IPS-NIHi7 (cell line): ENCODE results near the gene KRTAP10-7.
"Not testable (repeated sequence)": the region's sequence is repeated elsewhere in the genome, so short reads cannot be mapped to it uniquely, and the experiment has no call there.

Source experiments
- DNase-seq: peaks from one replicate; pipeline ENCODE4 v3.0.0; 2012; ENCODE audit warnings: mixed read lengths; ENCODE audit errors: extremely low spot score

KRTAP10-7 gene

GRCh38 chr21:44600118-44600978, at the start of gene KRTAP10-7:
Gene KRTAP10-7, plus strand, starts transcription at chr21:44600597. Its CDS starts 25 bp downstream, at chr21:44600622.
- not testable (repeated sequence) for DNase-seq

DNA sequence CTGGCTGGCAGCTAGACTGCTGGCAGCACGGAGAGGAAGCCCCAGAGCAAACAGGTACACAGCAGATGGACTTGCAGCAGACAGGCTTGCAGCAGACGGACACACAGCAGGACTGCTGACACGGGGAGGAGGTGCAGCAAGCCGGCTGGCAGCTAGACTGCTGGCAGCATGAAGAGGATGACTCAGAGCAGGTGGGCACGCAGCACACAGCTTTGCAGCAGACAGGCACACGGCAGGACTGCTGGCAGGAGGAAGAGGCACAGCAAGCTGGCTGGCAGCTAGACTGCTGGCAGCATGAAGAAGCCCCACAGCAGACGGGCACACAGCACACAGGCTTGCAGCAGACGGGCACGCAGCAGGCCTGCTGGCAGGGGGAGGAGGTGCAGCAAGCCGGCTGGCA, 49.6 kb upstream of the KRTAP10-7 start:
- DNase-seq: peak; percentile 1

- peak; percentile 7 for DNase-seq
Measured at GRCh38 chr21:44551340-44551961, 48.9 kb upstream of the KRTAP10-7 start, which contains the start of gene KRTAP10-2. Gene KRTAP10-2, minus strand, starts transcription at chr21:44551505. Its CDS starts 47 bp downstream, at chr21:44551458.

DNA sequence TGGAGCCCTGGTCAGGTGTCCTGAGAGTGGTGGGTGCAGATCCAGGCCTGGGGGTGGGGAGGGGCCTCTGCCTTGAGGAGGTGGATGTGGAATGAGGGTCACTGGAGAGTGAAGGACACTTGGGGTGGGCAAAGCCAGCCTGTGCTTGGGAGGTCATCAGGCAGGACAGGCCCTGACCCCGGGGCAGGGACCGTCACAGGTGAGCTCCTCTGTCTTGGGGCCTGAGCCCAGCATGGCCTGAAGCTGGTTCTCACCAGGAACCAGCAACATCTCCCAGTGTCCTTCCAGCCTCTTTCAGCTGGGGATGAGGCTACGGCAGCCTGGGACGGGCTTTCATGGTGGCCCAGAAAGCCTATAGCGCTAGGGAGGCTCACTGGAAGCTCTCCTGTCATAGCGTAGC, 48.3 kb upstream of the KRTAP10-7 start:
- DNase-seq: peak; percentile 5

DNA sequence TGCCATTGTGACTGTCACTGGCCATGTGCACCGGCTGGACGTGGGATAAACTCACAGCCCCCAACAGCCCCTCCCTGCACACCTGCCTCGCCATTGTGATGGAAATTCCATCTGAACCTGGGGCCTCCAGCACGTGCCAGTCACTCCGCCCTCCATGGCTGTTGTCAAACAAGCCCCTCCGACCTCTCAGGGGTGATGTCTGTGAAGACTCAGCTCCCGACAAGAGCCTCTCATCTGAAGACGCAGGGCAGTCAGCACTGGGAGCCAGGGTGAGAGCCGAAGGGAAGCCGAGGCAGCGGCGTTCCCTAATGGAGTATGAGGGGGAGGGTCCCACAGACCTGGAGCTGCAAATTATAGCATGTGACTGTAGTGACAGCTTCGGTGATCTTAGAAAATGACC, 47.7 kb upstream of the KRTAP10-7 start:
- no peak for DNase-seq

DNA sequence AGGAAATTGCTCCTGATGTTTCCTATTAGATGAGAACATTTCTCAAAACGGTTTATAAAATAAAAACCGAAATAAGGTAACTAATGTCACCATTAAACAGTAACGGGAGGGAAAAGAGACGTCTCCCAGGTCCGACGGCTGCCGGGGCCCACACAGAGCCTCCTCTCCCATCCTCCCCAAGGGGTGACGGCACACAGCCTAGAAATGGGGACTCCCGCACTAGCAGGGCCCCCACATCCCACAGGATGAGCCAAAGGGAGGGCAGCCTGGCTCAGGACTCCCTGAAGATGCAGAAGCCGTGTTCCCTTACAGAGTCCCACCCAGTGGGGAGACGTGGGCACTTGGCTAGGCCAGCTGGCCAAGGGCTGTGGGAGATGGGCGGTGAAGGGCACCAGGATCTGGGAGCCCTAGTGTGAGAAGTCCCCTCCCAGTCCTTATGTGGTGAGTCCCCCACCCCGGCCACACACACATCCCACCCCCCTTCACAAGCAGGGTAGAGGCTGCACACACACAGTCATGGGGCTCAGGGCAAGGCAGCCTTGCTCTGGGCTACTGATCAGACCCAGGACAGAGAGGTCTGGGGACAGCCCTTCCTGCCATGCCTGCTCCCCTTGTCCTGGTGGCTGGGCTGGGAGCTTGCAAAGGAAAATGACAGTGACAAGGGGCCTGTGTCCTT, 45.1 kb upstream of the KRTAP10-7 start:
- no peak for DNase-seq

DNA sequence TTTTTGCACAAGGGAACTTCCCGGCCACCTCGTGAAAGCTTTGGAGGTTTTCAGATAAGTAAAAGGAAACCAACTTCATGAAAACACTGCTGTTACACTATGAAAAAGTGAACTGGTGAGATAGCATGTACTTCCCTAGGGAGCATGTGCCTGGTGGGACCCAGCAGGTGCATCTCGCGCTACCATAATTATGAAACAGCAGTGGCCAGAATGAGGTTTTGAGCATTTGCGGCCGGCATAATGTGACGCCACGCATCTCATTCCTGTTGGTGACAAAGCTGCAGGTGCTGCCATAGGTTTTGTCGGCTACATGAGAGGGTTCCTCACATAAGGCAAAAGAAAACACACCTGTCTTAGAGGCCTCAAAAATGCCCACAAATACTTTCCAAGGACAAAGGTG, 43.5 kb upstream of the KRTAP10-7 start:
- no peak for DNase-seq

DNA sequence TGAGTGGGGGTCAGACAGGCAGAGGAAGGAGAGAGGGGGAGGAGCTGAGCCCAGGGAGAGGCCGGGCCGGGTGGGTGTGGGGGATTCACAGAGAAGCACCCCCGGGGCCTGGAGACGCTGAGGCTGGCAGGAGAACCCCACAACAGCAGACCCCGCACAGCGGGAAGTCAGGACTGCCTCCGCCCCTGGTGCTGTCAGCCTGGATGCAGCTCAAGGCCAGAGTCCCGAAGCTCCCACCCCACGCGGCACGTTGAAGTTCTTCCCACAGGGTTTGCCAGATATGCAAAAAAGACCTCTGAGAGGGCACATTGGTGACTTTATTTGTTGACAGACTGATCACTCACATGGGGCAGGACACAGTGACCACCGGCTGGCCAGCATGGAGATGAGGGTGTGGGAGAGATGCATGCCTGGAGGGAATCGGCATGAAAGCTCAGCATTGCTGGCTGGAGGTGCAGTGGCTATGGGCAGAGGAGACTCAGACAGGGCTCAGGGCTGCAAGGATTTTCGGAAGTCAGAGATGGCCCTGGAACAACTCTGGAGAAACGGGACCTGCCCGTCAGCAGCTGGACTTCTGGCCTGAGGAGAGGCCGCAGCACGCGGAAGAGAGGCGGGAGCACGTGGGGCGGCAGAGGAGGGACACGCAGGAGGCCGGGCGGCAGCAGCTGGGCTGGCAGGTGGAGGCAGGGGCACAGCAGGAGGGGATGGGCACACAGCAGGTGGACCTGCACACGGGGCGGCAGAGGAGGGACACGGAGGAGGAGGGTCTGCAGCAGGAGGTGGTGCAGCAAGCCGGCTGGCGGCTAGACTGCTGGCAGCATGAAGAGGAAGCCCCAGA, 42.7 kb upstream of the KRTAP10-7 start:
- no peak for DNase-seq

DNA sequence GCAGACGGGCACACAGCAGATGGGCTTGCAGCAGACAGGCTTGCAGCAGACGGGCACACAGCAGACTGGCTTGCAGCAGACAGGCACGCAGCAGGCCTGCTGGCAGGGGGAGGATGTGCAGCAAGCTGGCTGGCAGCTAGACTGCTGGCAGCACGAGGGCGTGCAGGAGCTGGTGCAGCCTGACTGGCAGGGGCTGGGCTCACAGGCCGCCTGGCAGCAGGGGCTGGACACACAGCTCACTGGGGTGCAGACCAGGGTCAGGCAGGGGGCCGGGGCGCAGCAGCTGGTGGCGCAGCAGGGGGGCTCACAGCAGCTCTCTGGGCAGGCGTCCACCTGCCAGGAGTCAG, 42.1 kb upstream of the KRTAP10-7 start:
- DNase-seq: not testable (repeated sequence)

DNA sequence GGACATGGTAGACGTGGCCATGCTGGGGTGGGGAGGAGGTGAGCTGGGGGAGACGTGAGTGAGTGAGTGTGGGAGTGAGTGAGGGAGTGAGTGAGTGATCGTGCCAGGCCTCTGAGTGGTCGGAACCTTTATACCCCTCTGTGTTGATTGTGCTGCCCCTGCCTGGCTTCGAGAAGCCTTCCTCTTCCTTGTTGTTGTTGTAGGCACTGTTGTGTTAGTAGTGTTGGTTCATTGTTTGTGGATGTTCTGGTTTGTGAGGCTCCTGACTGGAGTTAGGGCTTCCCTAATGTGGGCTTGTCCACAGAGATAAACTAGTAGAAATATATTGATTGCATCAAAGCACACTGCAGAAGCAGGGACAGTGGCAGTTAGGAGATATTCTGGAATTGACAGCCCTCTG, 41.7 kb upstream of the KRTAP10-7 start, which contains the start of gene KRTAP10-3:
Gene KRTAP10-3 (minus strand): TSS at position 101 of the 400 bp plus-strand sequence. CDS start 80 bp downstream, at position 21.
- DNase-seq: no peak

GRCh38 chr21:44564099-44564498, 36.3 kb upstream of the KRTAP10-7 start:
- no peak for DNase-seq

GRCh38 chr21:44564886-44565598, 35.4 kb upstream of the KRTAP10-7 start:
- DNase-seq: no peak

- no peak for DNase-seq
Measured at GRCh38 chr21:44566403-44566802, 34.0 kb upstream of the KRTAP10-7 start.

GRCh38 chr21:44567481-44568171, 32.8 kb upstream of the KRTAP10-7 start:
- DNase-seq: no peak

GRCh38 chr21:44568261-44568660, 32.1 kb upstream of the KRTAP10-7 start:
- DNase-seq: no peak

DNA sequence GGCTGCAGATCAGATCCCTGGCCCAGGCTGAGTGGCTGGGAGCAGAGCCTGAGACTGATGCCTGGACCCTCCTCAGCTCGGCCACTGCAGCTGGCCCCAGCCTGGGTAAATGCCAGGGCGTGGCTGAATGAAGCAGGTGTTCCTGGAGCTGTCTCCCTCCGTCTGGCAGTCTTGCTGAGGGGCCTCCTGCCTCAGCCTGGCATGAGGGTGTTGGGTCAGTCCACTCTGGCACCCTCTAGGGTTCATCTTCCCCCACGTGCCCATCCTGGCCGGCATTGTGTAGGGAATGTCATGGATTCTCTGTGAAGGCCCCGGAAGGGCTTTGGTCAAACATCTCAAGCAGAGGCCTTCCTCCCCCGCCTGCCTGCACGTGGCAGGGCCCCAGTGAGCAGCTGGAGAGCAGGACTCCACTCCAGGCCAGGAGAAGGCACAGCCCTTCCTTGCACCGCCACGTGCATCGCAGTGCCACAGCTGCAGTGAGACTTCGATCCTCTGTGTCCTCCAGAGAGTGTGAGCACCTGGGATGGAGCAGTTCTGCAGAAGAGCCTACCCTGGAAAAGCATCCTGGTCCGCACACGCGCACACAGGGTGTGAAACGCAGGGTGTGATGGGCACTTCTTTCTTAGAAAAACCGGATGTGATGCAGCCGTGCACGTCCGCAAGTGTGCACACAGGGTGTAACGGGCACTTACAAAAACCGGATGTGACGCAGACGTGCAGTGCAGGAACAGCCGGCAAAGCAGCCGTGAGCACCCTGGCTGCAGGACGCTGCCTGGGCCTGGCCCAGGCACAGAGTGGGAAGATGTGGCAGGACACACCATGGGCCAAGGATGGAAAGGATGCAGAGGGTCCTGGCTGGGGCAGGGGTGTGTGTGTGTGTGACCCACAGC, 31.5 kb upstream of the KRTAP10-7 start:
- DNase-seq: no peak

DNA sequence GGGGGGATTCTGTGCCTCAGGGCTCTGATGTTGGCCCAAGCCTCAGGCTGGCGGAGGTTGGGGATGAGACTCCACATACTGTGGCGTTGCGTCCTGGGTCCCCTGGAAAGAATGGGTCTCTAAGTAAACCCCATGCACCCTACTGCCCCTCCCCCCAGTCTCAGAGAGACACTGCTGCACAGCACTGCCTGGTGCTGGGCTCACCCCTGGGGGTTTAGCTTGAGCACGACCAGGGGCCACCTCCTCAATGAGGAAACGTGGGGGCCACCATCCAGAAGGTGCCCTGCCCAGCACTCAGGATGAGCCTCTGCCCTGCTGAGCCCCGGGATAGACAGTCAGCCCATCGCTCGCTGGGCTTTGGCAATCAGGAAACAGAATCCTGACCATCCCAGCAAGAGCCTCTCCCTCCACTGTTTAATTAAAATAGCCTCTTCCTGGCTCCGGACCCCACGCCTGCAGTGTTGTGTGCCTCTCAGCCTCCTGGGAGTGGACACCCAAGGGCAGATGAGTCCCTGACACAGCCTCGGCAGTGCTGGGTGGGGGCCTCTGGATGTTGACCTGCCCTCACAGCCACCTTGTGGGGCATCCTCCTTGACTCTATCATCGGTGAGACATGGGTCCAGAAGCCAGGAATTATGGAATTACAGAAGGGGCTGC, 30.4 kb upstream of the KRTAP10-7 start:
- no peak for DNase-seq

- no peak for DNase-seq
Measured at GRCh38 chr21:44571296-44571695, 29.1 kb upstream of the KRTAP10-7 start.
